ENCODE data around the gene FSTL1.

The FSTL1 gene

GRCh38 chr3:120492103-120492502 is 41.3 kb upstream of the FSTL1 start:
- TF ChIP-seq, protein P1, sequence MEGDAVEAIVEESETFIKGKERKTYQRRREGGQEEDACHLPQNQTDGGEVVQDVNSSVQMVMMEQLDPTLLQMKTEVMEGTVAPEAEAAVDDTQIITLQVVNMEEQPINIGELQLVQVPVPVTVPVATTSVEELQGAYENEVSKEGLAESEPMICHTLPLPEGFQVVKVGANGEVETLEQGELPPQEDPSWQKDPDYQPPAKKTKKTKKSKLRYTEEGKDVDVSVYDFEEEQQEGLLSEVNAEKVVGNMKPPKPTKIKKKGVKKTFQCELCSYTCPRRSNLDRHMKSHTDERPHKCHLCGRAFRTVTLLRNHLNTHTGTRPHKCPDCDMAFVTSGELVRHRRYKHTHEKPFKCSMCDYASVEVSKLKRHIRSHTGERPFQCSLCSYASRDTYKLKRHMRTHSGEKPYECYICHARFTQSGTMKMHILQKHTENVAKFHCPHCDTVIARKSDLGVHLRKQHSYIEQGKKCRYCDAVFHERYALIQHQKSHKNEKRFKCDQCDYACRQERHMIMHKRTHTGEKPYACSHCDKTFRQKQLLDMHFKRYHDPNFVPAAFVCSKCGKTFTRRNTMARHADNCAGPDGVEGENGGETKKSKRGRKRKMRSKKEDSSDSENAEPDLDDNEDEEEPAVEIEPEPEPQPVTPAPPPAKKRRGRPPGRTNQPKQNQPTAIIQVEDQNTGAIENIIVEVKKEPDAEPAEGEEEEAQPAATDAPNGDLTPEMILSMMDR (IDR thresholded peaks at IDR 0.05; ENCODE audit: control extremely low read depth, extremely low read depth, low read depth, missing control alignments): no peak
- POLR2A ChIA-PET: no interaction called here
- DNase-seq (ENCODE audit: extremely low spot score): no peak
- CTCF ChIA-PET: no interaction called here

- DNase-seq (ENCODE audit: extremely low spot score): no peak
- POLR2A ChIA-PET: no interaction called here
- TF ChIP-seq, protein P1 (IDR thresholded peaks at IDR 0.05; ENCODE audit: control extremely low read depth, extremely low read depth, low read depth, missing control alignments): no peak
- CTCF ChIA-PET: no interaction called here
These were observed 38.6 kb upstream of the FSTL1 start for GRCh38 chr3:120489421-120489820.

GRCh38 chr3:120488296-120488695 is 37.5 kb upstream of the FSTL1 start:
- CTCF ChIA-PET: interaction anchor here (1.6 kb wide), 1 partner anchor 23 kb away, joined by 3 read pairs; no protein-coding TSS in a partner anchor
- POLR2A ChIA-PET: no interaction called here

DNA sequence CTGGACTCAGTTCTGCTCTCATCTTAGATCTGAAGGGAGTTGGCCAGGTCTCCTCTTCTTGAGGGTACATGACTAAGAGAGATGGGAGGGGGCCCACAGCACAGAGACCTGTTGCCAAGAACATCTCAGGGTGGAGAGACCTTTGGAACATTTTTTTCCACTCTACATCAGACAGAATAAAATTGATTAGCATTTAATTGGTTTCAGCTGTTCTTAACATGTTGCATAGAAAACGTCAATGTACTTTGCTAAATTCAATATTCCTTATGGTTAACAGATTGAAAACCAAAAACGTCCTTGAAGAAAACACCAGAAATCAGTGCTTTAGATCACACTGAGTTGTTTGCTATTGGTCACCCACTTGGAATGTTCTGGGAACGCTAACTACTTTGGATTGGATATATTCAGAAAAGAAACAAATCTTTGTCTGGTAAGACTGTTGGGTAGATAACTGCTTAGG is 36.4 kb upstream of the FSTL1 start:
- no peak for DNase-seq (ENCODE audit: extremely low spot score)
- TF ChIP-seq, protein P1 (IDR thresholded peaks at IDR 0.05; ENCODE audit: control extremely low read depth, extremely low read depth, low read depth, missing control alignments): no peak
- ChIA-PET CTCF (no interaction called here), POLR2A (no interaction called here)

More at GRCh38 chr3:120488296-120488695, 37.5 kb upstream of the FSTL1 start:
- TF ChIP-seq, protein P1 (IDR thresholded peaks at IDR 0.05; ENCODE audit: control extremely low read depth, extremely low read depth, low read depth, missing control alignments): no peak
- no peak for DNase-seq (ENCODE audit: extremely low spot score)

DNA sequence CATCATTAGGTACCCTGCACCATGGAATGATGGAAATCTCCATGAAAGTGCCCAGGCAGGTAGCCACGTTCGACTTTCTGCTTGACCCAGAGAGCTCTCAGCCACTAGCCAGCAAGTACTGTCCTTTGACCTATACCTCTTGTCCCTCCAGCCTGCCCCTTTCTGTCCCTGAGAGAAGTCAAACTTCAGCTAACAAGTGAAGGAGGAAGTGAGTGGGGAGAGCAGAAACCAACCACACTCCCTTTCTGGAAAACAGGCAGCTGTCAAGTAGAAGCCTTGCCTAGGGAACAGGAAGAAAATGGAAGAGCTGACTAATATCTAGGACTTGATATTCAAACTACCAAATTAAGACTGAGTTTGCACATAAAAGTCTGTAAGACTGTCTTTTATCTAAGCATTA is 30.3 kb upstream of the FSTL1 start:
- TF ChIP-seq, protein P1 (IDR thresholded peaks at IDR 0.05; ENCODE audit: control extremely low read depth, extremely low read depth, low read depth, missing control alignments): no peak
- DNase-seq (ENCODE audit: extremely low spot score): no peak
- CTCF ChIA-PET: interaction anchor here (1.0 to 1.6 kb wide), 4 partner anchors 9 to 87 kb away, joined by 3 read pairs; no protein-coding TSS in a partner anchor
- POLR2A ChIA-PET: no interaction called here

DNA sequence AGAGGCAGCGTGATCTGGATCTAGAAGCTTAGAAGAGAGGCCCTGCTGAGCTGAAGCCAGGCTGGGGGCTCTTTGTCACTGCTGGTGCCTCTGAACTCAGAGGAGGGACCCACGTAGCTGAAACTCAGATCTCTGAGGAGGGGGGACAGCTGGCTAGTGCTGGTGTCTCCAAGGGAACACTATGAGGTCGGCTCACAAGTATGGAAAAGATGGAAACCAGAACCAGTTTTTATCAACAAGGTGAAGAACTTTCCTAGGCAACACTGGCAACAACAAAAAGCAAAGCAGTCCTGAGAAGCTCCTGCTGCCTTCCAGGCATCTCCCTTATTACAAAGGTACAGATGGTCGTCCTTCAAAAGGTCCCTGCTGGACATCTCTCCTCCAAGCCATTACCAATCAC is 27.0 kb upstream of the FSTL1 start:
- DNase-seq (ENCODE audit: extremely low spot score): no peak
- TF ChIP-seq, protein P1 (IDR thresholded peaks at IDR 0.05; ENCODE audit: control extremely low read depth, extremely low read depth, low read depth, missing control alignments): no peak
- CTCF ChIA-PET: interaction anchor here (1.5 to 2.2 kb wide), 2 partner anchors 14 to 18 kb away, joined by 3 to 6 read pairs; no protein-coding TSS in a partner anchor
- POLR2A ChIA-PET: no interaction called here
